ENCODE data around the gene PLCH2. TPM values are rescaled to one million over a fixed set of nuclear protein-coding genes. Genes with fewer than 3 reads are reported as not detected.

The PLCH2 gene
- total RNA-seq, 2 experiments from 2014 or later, result 8.9 to 10.3 TPM

GRCh38 chr1:2492091-2492490 lies 16.0 kb downstream of the PLCH2 start:
- intact Hi-C loops (cut with micrococcal nuclease), result no loop called here
- Mint-ChIP-seq H3K4me1 (ENCODE audit: low read depth) (peaks cover 14% of the 10 kb centered on the region), H3K27me3 (no peaks in the 10 kb centered on the region), H3K9me3 (peaks cover 12% of the 10 kb centered on the region), H3K4me3 (no peak overlapping the region), H3K36me3 (peaks cover 17% of the 10 kb centered on the region), H3K27ac (no peak overlapping the region)
- ChIA-PET CTCF (no interaction called here), POLR2A (no interaction called here)
- no peak for DNase-seq

GRCh38 chr1:2493218-2493617 lies 17.1 kb downstream of the PLCH2 start:
- DNase-seq, result no peak
- ChIA-PET POLR2A (no interaction called here), CTCF (no interaction called here)
- intact Hi-C loops (cut with micrococcal nuclease), result no loop called here
- Mint-ChIP-seq H3K4me1 (ENCODE audit: low read depth) (peaks cover 14% of the 10 kb centered on the region), H3K36me3 (peaks cover 11% of the 10 kb centered on the region), H3K27ac (no peak overlapping the region), H3K4me3 (no peak overlapping the region), H3K27me3 (no peaks in the 10 kb centered on the region), H3K9me3 (peaks cover 8% of the 10 kb centered on the region)

GRCh38 chr1:2493691-2494322 lies 17.7 kb downstream of the PLCH2 start:
- Mint-ChIP-seq H3K4me1 (ENCODE audit: low read depth) (peaks cover 14% of the 10 kb centered on the region), H3K36me3 (peaks cover 6% of the 10 kb centered on the region), H3K27me3 (no peaks in the 10 kb centered on the region), H3K4me3 (no peak overlapping the region), H3K9me3 (peaks cover 4% of the 10 kb centered on the region), H3K27ac (no peak overlapping the region)
- ChIA-PET CTCF (interaction anchor here (0.9 kb wide), 1 partner anchor 67 kb away, joined by 3 read pairs; no protein-coding TSS in a partner anchor), POLR2A (no interaction called here)
- DNase-seq, result no peak
- intact Hi-C loops (cut with micrococcal nuclease), result no loop called here

- intact Hi-C loops (cut with micrococcal nuclease), result no loop called here
- H3K4me3 Mint-ChIP-seq, result no peak overlapping the region
- POLR2A ChIA-PET, result no interaction called here
- CTCF ChIA-PET, result interaction anchor here (0.9 kb wide), 1 partner anchor 67 kb away, joined by 3 read pairs; no protein-coding TSS in a partner anchor
- H3K27me3 Mint-ChIP-seq, result no peaks in the 10 kb centered on the region
- H3K4me1 Mint-ChIP-seq (ENCODE audit: low read depth), result peaks cover 16% of the 10 kb centered on the region
- no peaks in the 10 kb centered on the region for H3K9me3 Mint-ChIP-seq
- DNase-seq, result no peak
- no peak overlapping the region for H3K27ac Mint-ChIP-seq
- H3K36me3 Mint-ChIP-seq, result peaks cover 1% of the 10 kb centered on the region
Observed at GRCh38 chr1:2494323-2494693, 18.2 kb downstream of the PLCH2 start.

GRCh38 chr1:2495026-2495425 lies 18.9 kb downstream of the PLCH2 start:
- Mint-ChIP-seq H3K27me3 (no peaks in the 10 kb centered on the region), H3K36me3 (no peaks in the 10 kb centered on the region), H3K9me3 (no peaks in the 10 kb centered on the region), H3K4me3 (no peak overlapping the region), H3K27ac (no peak overlapping the region), H3K4me1 (ENCODE audit: low read depth) (peaks cover 22% of the 10 kb centered on the region)
- POLR2A ChIA-PET, result no interaction called here
- CTCF ChIA-PET, result no interaction called here
- DNase-seq, result no peak
- intact Hi-C loops (cut with micrococcal nuclease), result no loop called here

GRCh38 chr1:2495546-2495945 lies 19.5 kb downstream of the PLCH2 start:
- ChIA-PET POLR2A (no interaction called here), CTCF (no interaction called here)
- no peaks in the 10 kb centered on the region for H3K36me3 Mint-ChIP-seq

GRCh38 chr1:2496087-2496622 lies 20.1 kb downstream of the PLCH2 start:
- peak; percentile 30 for DNase-seq
- ChIA-PET POLR2A (interaction anchor here (0.6 kb wide), 1 partner anchor 10 kb away, joined by 3 read pairs; no protein-coding TSS in a partner anchor), CTCF (no interaction called here)
- Mint-ChIP-seq H3K27me3 (no peaks in the 10 kb centered on the region), H3K36me3 (no peaks in the 10 kb centered on the region), H3K27ac (no peak overlapping the region), H3K4me1 (ENCODE audit: low read depth) (peaks cover 27% of the 10 kb centered on the region), H3K9me3 (no peaks in the 10 kb centered on the region), H3K4me3 (no peak overlapping the region)
- intact Hi-C loops (cut with micrococcal nuclease), result no loop called here

More at GRCh38 chr1:2495546-2495945, 19.5 kb downstream of the PLCH2 start:
- H3K4me1 Mint-ChIP-seq (ENCODE audit: low read depth), result peaks cover 27% of the 10 kb centered on the region
- H3K9me3 Mint-ChIP-seq, result no peaks in the 10 kb centered on the region
- no peak overlapping the region for H3K4me3 Mint-ChIP-seq
- intact Hi-C loops (cut with micrococcal nuclease), result no loop called here
- DNase-seq, result no peak
- no peak overlapping the region for H3K27ac Mint-ChIP-seq
- H3K27me3 Mint-ChIP-seq, result no peaks in the 10 kb centered on the region

GRCh38 chr1:2496746-2497145 lies 20.7 kb downstream of the PLCH2 start:
- DNase-seq, result no peak
- H3K36me3 Mint-ChIP-seq, result no peaks in the 10 kb centered on the region
- H3K4me3 Mint-ChIP-seq, result no peak overlapping the region
- CTCF ChIA-PET, result no interaction called here
- no peaks in the 10 kb centered on the region for H3K27me3 Mint-ChIP-seq
- H3K4me1 Mint-ChIP-seq (ENCODE audit: low read depth), result peaks cover 27% of the 10 kb centered on the region
- intact Hi-C loops (cut with micrococcal nuclease), result no loop called here
- H3K27ac Mint-ChIP-seq, result no peak overlapping the region
- POLR2A ChIA-PET, result interaction anchor here (0.6 kb wide), 1 partner anchor 9 kb away, joined by 3 read pairs; no protein-coding TSS in a partner anchor
- H3K9me3 Mint-ChIP-seq, result no peaks in the 10 kb centered on the region

GRCh38 chr1:2497891-2498290 lies 21.8 kb downstream of the PLCH2 start:
- H3K27me3 Mint-ChIP-seq, result no peaks in the 10 kb centered on the region
- POLR2A ChIA-PET, result no interaction called here
- intact Hi-C loops (cut with micrococcal nuclease), result no loop called here
- no peak overlapping the region for H3K27ac Mint-ChIP-seq
- no peaks in the 10 kb centered on the region for H3K36me3 Mint-ChIP-seq
- CTCF ChIA-PET, result interaction anchor here (0.7 kb wide), 1 partner anchor 9 kb away, joined by 3 read pairs; no protein-coding TSS in a partner anchor
- no peak for DNase-seq
- H3K4me1 Mint-ChIP-seq (ENCODE audit: low read depth), result peaks cover 27% of the 10 kb centered on the region
- H3K4me3 Mint-ChIP-seq, result no peak overlapping the region
- H3K9me3 Mint-ChIP-seq, result no peaks in the 10 kb centered on the region

GRCh38 chr1:2498648-2499047 lies 22.6 kb downstream of the PLCH2 start:
- no peak for DNase-seq
- intact Hi-C loops (cut with micrococcal nuclease), result no loop called here
- H3K36me3 Mint-ChIP-seq, result no peaks in the 10 kb centered on the region
- no peaks in the 10 kb centered on the region for H3K9me3 Mint-ChIP-seq
- no peak overlapping the region for H3K4me3 Mint-ChIP-seq
- H3K27ac Mint-ChIP-seq, result no peak overlapping the region
- ChIA-PET CTCF (no interaction called here), POLR2A (no interaction called here)
- H3K27me3 Mint-ChIP-seq, result no peaks in the 10 kb centered on the region
- H3K4me1 Mint-ChIP-seq (ENCODE audit: low read depth), result peaks cover 24% of the 10 kb centered on the region

GRCh38 chr1:2499260-2499659 lies 23.2 kb downstream of the PLCH2 start:
- Mint-ChIP-seq H3K4me1 (ENCODE audit: low read depth) (peaks cover 18% of the 10 kb centered on the region), H3K27me3 (no peaks in the 10 kb centered on the region), H3K4me3 (no peak overlapping the region), H3K9me3 (no peaks in the 10 kb centered on the region), H3K36me3 (no peaks in the 10 kb centered on the region), H3K27ac (no peak overlapping the region)
- POLR2A ChIA-PET, result interaction anchor here (1.2 kb wide), 1 partner anchor 49 kb away, joined by 4 read pairs; no protein-coding TSS in a partner anchor
- intact Hi-C loops (cut with micrococcal nuclease), result no loop called here
- CTCF ChIA-PET, result no interaction called here
- DNase-seq, result no peak

GRCh38 chr1:2499986-2500596 lies 24.0 kb downstream of the PLCH2 start:
- no peak overlapping the region for H3K4me3 Mint-ChIP-seq
- DNase-seq, result peak; percentile 38
- no peaks in the 10 kb centered on the region for H3K9me3 Mint-ChIP-seq
- H3K27me3 Mint-ChIP-seq, result no peaks in the 10 kb centered on the region
- H3K27ac Mint-ChIP-seq, result peak overlapping the region; percentile 8
- H3K36me3 Mint-ChIP-seq, result no peaks in the 10 kb centered on the region
- ChIA-PET POLR2A (interaction anchor here (1.2 to 1.5 kb wide), 2 partner anchors 26 to 48 kb away, joined by 3 to 4 read pairs; no protein-coding TSS in a partner anchor), CTCF (interaction anchor here (1.0 to 1.5 kb wide), 4 partner anchors 26 to 84 kb away, joined by 3 to 4 read pairs (median 3); partner anchors contain the start of genes PANK4 and TNFRSF14)
- H3K4me1 Mint-ChIP-seq (ENCODE audit: low read depth), result peaks cover 17% of the 10 kb centered on the region
- intact Hi-C loops (cut with micrococcal nuclease), result no loop called here

Measured in activated CD4-positive, alpha-beta memory T cell treated with anti-CD3 and anti-CD28 coated beads for 36 hours (primary cell).